ENCODE measurements around the gene DNAJB11.

DNAJB11 gene

GRCh38 chr3:186618318-186618938 is 47.9 kb downstream of the DNAJB11 start:
- DNase-seq (ENCODE audit: low spot score in 2 of 2) (no peak), ATAC-seq (replicated peaks; ENCODE audit: extremely low read depth, poor library complexity, severe bottlenecking) (no peak)
- peaks cover 14% of the 10 kb centered on the region for H3K4me1 Mint-ChIP-seq
- H3K27me3 Mint-ChIP-seq: peaks cover 60% of the 10 kb centered on the region
- H3K4me3 Mint-ChIP-seq: no peak overlapping the region
- no peak overlapping the region for H3K27ac Mint-ChIP-seq (ENCODE audit: low read depth)
- H3K9me3 Mint-ChIP-seq: no peaks in the 10 kb centered on the region
- peaks cover 7% of the 10 kb centered on the region for H3K36me3 Mint-ChIP-seq (ENCODE audit: insufficient read depth)

- peaks cover 13% of the 10 kb centered on the region for H3K4me1 Mint-ChIP-seq
- no peaks in the 10 kb centered on the region for H3K9me3 Mint-ChIP-seq
- H3K27me3 Mint-ChIP-seq: peaks cover 46% of the 10 kb centered on the region
- DNase-seq (ENCODE audit: low spot score in 2 of 2) (no peak), ATAC-seq (replicated peaks; ENCODE audit: extremely low read depth, poor library complexity, severe bottlenecking) (no peak)
- no peak overlapping the region for H3K27ac Mint-ChIP-seq (ENCODE audit: low read depth)
- H3K4me3 Mint-ChIP-seq: no peak overlapping the region
- H3K36me3 Mint-ChIP-seq (ENCODE audit: insufficient read depth): peaks cover 6% of the 10 kb centered on the region
Observed at GRCh38 chr3:186619787-186620212, 49.3 kb downstream of the DNAJB11 start.

- Mint-ChIP-seq H3K9me3 (no peaks in the 10 kb centered on the region), H3K27me3 (peaks cover 40% of the 10 kb centered on the region), H3K4me1 (peaks cover 9% of the 10 kb centered on the region), H3K27ac (ENCODE audit: low read depth) (no peak overlapping the region), H3K4me3 (no peak overlapping the region), H3K36me3 (ENCODE audit: insufficient read depth) (peaks cover 4% of the 10 kb centered on the region)
- ATAC-seq (replicated peaks; ENCODE audit: extremely low read depth, poor library complexity, severe bottlenecking) (no peak), DNase-seq (ENCODE audit: low spot score in 2 of 2) (no peak)
Observed at GRCh38 chr3:186620213-186621092, 49.9 kb downstream of the DNAJB11 start.

GRCh38 chr3:186621894-186622650 is 51.6 kb downstream of the DNAJB11 start:
- Mint-ChIP-seq H3K27ac (ENCODE audit: low read depth) (no peak overlapping the region), H3K36me3 (ENCODE audit: insufficient read depth) (peaks cover 2% of the 10 kb centered on the region), H3K4me1 (peaks cover 5% of the 10 kb centered on the region)

GRCh38 chr3:186622651-186623310 is 52.3 kb downstream of the DNAJB11 start:
- Mint-ChIP-seq H3K4me3 (no peak overlapping the region), H3K27ac (ENCODE audit: low read depth) (no peak overlapping the region), H3K36me3 (ENCODE audit: insufficient read depth) (no peaks in the 10 kb centered on the region), H3K4me1 (no peaks in the 10 kb centered on the region), H3K9me3 (no peaks in the 10 kb centered on the region), H3K27me3 (peaks cover 32% of the 10 kb centered on the region)
- ATAC-seq (replicated peaks; ENCODE audit: extremely low read depth, poor library complexity, severe bottlenecking) (no peak), DNase-seq (ENCODE audit: low spot score in 2 of 2) (no peak)

More at GRCh38 chr3:186621894-186622650, 51.6 kb downstream of the DNAJB11 start:
- H3K27me3 Mint-ChIP-seq: peaks cover 39% of the 10 kb centered on the region
- no peaks in the 10 kb centered on the region for H3K9me3 Mint-ChIP-seq
- no peak for DNase-seq (ENCODE audit: low spot score in 2 of 2)
- no peak for ATAC-seq (replicated peaks; ENCODE audit: extremely low read depth, poor library complexity, severe bottlenecking)
- H3K4me3 Mint-ChIP-seq: no peak overlapping the region

- DNase-seq (ENCODE audit: low spot score in 2 of 2) (no peak), ATAC-seq (replicated peaks; ENCODE audit: extremely low read depth, poor library complexity, severe bottlenecking) (no peak)
- Mint-ChIP-seq H3K27ac (ENCODE audit: low read depth) (no peak overlapping the region), H3K4me1 (no peaks in the 10 kb centered on the region), H3K36me3 (ENCODE audit: insufficient read depth) (no peaks in the 10 kb centered on the region), H3K4me3 (no peak overlapping the region), H3K9me3 (no peaks in the 10 kb centered on the region), H3K27me3 (peaks cover 22% of the 10 kb centered on the region)
Observed at GRCh38 chr3:186624598-186624997, 54.1 kb downstream of the DNAJB11 start.

- Mint-ChIP-seq H3K9me3 (no peaks in the 10 kb centered on the region), H3K36me3 (ENCODE audit: insufficient read depth) (no peaks in the 10 kb centered on the region), H3K27ac (ENCODE audit: low read depth) (no peak overlapping the region)
Observed at GRCh38 chr3:186625600-186626042, 55.1 kb downstream of the DNAJB11 start.

GRCh38 chr3:186626254-186626847 is 55.8 kb downstream of the DNAJB11 start:
- no peaks in the 10 kb centered on the region for H3K9me3 Mint-ChIP-seq
- H3K36me3 Mint-ChIP-seq (ENCODE audit: insufficient read depth): no peaks in the 10 kb centered on the region
- H3K4me3 Mint-ChIP-seq: no peak overlapping the region
- no peak overlapping the region for H3K27ac Mint-ChIP-seq (ENCODE audit: low read depth)
- H3K4me1 Mint-ChIP-seq: no peaks in the 10 kb centered on the region
- ATAC-seq (replicated peaks; ENCODE audit: extremely low read depth, poor library complexity, severe bottlenecking) (no peak), DNase-seq (ENCODE audit: low spot score in 2 of 2) (no peak)
- peaks cover 28% of the 10 kb centered on the region for H3K27me3 Mint-ChIP-seq

More at GRCh38 chr3:186625600-186626042, 55.1 kb downstream of the DNAJB11 start:
- Mint-ChIP-seq H3K4me1 (no peaks in the 10 kb centered on the region), H3K27me3 (peaks cover 28% of the 10 kb centered on the region), H3K4me3 (no peak overlapping the region)
- ATAC-seq (replicated peaks; ENCODE audit: extremely low read depth, poor library complexity, severe bottlenecking) (no peak), DNase-seq (ENCODE audit: low spot score in 2 of 2) (no peak)

GRCh38 chr3:186627852-186628414 is 57.4 kb downstream of the DNAJB11 start:
- Mint-ChIP-seq H3K4me1 (no peaks in the 10 kb centered on the region), H3K27ac (ENCODE audit: low read depth) (no peak overlapping the region), H3K9me3 (no peaks in the 10 kb centered on the region), H3K27me3 (peaks cover 19% of the 10 kb centered on the region), H3K4me3 (no peak overlapping the region), H3K36me3 (ENCODE audit: insufficient read depth) (no peaks in the 10 kb centered on the region)
- ATAC-seq (replicated peaks; ENCODE audit: extremely low read depth, poor library complexity, severe bottlenecking): no peak
- DNase-seq (ENCODE audit: low spot score in 2 of 2): no peak

GRCh38 chr3:186628756-186629155 is 58.2 kb downstream of the DNAJB11 start:
- no peaks in the 10 kb centered on the region for H3K9me3 Mint-ChIP-seq
- H3K27ac Mint-ChIP-seq (ENCODE audit: low read depth): no peak overlapping the region
- no peak for DNase-seq (ENCODE audit: low spot score in 2 of 2)
- H3K36me3 Mint-ChIP-seq (ENCODE audit: insufficient read depth): no peaks in the 10 kb centered on the region
- ATAC-seq (replicated peaks; ENCODE audit: extremely low read depth, poor library complexity, severe bottlenecking): no peak
- H3K4me1 Mint-ChIP-seq: no peaks in the 10 kb centered on the region
- H3K27me3 Mint-ChIP-seq: peaks cover 16% of the 10 kb centered on the region
- no peak overlapping the region for H3K4me3 Mint-ChIP-seq

GRCh38 chr3:186630950-186631641 is 60.6 kb downstream of the DNAJB11 start:
- Mint-ChIP-seq H3K4me3 (no peak overlapping the region), H3K9me3 (no peaks in the 10 kb centered on the region)
- DNase-seq (ENCODE audit: low spot score in 2 of 2): no peak

More at GRCh38 chr3:186630950-186631641, 60.6 kb downstream of the DNAJB11 start:
- Mint-ChIP-seq H3K27me3 (peaks cover 17% of the 10 kb centered on the region), H3K4me1 (no peaks in the 10 kb centered on the region), H3K36me3 (ENCODE audit: insufficient read depth) (no peaks in the 10 kb centered on the region), H3K27ac (ENCODE audit: low read depth) (no peak overlapping the region)
- ATAC-seq (replicated peaks; ENCODE audit: extremely low read depth, poor library complexity, severe bottlenecking): no peak
